ENCODE measurements around the gene ERFL. TPM values are rescaled to one million over a fixed set of nuclear protein-coding genes. Genes with fewer than 3 reads are reported as not detected.

Gene ERFL
- total and polyA plus RNA-seq, 2 experiments from 2014 or later: 0.69 TPM; not detected in 1

- TF ChIP-seq, protein P1, sequence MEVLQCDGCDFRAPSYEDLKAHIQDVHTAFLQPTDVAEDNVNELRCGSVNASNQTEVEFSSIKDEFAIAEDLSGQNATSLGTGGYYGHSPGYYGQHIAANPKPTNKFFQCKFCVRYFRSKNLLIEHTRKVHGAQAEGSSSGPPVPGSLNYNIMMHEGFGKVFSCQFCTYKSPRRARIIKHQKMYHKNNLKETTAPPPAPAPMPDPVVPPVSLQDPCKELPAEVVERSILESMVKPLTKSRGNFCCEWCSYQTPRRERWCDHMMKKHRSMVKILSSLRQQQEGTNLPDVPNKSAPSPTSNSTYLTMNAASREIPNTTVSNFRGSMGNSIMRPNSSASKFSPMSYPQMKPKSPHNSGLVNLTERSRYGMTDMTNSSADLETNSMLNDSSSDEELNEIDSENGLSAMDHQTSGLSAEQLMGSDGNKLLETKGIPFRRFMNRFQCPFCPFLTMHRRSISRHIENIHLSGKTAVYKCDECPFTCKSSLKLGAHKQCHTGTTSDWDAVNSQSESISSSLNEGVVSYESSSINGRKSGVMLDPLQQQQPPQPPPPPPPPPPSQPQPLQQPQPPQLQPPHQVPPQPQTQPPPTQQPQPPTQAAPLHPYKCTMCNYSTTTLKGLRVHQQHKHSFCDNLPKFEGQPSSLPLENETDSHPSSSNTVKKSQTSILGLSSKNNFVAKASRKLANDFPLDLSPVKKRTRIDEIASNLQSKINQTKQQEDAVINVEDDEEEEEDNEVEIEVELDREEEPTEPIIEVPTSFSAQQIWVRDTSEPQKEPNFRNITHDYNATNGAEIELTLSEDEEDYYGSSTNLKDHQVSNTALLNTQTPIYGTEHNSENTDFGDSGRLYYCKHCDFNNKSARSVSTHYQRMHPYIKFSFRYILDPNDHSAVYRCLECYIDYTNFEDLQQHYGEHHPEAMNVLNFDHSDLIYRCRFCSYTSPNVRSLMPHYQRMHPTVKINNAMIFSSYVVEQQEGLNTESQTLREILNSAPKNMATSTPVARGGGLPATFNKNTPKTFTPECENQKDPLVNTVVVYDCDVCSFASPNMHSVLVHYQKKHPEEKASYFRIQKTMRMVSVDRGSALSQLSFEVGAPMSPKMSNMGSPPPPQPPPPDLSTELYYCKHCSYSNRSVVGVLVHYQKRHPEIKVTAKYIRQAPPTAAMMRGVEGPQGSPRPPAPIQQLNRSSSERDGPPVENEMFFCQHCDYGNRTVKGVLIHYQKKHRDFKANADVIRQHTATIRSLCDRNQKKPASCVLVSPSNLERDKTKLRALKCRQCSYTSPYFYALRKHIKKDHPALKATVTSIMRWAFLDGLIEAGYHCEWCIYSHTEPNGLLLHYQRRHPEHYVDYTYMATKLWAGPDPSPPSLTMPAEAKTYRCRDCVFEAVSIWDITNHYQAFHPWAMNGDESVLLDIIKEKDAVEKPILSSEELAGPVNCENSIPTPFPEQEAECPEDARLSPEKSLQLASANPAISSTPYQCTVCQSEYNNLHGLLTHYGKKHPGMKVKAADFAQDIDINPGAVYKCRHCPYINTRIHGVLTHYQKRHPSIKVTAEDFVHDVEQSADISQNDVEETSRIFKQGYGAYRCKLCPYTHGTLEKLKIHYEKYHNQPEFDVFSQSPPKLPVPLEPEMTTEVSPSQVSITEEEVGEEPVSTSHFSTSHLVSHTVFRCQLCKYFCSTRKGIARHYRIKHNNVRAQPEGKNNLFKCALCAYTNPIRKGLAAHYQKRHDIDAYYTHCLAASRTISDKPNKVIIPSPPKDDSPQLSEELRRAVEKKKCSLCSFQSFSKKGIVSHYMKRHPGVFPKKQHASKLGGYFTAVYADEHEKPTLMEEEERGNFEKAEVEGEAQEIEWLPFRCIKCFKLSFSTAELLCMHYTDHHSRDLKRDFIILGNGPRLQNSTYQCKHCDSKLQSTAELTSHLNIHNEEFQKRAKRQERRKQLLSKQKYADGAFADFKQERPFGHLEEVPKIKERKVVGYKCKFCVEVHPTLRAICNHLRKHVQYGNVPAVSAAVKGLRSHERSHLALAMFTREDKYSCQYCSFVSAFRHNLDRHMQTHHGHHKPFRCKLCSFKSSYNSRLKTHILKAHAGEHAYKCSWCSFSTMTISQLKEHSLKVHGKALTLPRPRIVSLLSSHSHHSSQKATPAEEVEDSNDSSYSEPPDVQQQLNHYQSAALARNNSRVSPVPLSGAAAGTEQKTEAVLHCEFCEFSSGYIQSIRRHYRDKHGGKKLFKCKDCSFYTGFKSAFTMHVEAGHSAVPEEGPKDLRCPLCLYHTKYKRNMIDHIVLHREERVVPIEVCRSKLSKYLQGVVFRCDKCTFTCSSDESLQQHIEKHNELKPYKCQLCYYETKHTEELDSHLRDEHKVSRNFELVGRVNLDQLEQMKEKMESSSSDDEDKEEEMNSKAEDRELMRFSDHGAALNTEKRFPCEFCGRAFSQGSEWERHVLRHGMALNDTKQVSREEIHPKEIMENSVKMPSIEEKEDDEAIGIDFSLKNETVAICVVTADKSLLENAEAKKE (CRISPR knock-in tag; IDR thresholded peaks at IDR 0.05): no peak
- TF ChIP-seq JUNB (IDR thresholded peaks at IDR 0.05; ENCODE audit: unreplicated experiment): no peak
- TF ChIP-seq NANOG (IDR thresholded peaks at IDR 0.05; ENCODE audit: borderline replicate concordance): no peak
- no peak for TF ChIP-seq ZNF331 (CRISPR knock-in tag; IDR thresholded peaks at IDR 0.05; ENCODE audit: low read depth)
- no peak for TF ChIP-seq CREB1 (CRISPR knock-in tag; IDR thresholded peaks at IDR 0.05; ENCODE audit: low read depth)
- TF ChIP-seq EZH2 (IDR thresholded peaks at IDR 0.05; ENCODE audit: low read depth, unreplicated experiment): no peak
- no peak for TF ChIP-seq POLR2AphosphoS5 (IDR thresholded peaks at IDR 0.05; ENCODE audit: low read depth)
Measured at GRCh38 chr19:41880329-41880708, 47.9 kb downstream of the ERFL start (continued).

DNA sequence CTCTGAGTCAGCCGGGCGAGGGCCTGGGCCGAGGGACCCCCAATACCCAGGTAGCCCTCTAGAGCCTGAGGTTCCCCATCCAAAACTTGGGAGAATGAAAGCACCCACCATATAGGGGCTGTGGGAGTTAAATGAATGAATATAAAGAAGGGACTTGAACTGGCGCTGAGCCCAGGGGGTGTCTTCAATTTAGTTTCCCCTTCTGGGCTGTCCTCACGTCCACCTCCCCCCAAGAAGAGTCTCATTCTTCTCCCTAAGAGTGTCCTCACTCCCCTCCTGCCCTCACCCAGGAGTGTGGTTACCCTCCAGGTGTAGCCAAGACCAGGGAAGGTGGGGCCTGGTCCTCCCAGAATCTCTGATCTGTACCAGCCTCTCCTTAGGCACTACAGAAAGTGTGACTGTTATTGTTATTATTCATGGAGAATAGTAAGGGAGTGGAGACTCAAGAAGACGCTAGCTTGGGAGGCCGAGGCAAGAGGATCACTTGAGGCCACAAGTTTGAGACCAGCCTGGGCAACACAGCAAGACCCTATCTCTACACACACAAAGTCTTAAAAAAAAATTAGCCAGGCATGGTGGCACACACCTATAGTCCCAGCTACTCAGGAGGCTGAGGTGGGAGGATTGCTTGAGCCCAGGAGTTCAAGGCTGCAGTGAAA lies 48.5 kb downstream of the ERFL start:
- Histone ChIP-seq H3K4me3 (no peak overlapping the region), H3K4me1 (ENCODE audit: insufficient read depth) (peaks cover 8% of the 10 kb centered on the region), H3K27me3 (ENCODE audit: insufficient read depth) (peaks cover 29% of the 10 kb centered on the region), H3K4me2 (no peak overlapping the region), H3K9me2 (ENCODE audit: insufficient read depth) (no peaks in the 10 kb centered on the region), H3K27ac (ENCODE audit: low read depth) (no peak overlapping the region), H2AFZ (no peak overlapping the region), H4K20me1 (replicated peaks; ENCODE audit: insufficient read depth) (no peaks in the 10 kb centered on the region), H3F3A (replicated peaks; ENCODE audit: low read depth) (peaks cover 16% of the 10 kb centered on the region), H3K79me2 (replicated peaks; ENCODE audit: insufficient read depth) (peaks cover 3% of the 10 kb centered on the region; the same call in 1 of the 2 replicates), H3K36me3 (ENCODE audit: insufficient read depth) (no peaks in the 10 kb centered on the region)
- H3K9me3 Mint-ChIP-seq: peaks cover 4% of the 10 kb centered on the region; the same call in 1 of the 3 replicates
- peaks cover 17% of the 10 kb centered on the region for H3K4me1 Mint-ChIP-seq
- peaks cover 31% of the 10 kb centered on the region for H3K27me3 Mint-ChIP-seq (ENCODE audit: insufficient read depth, low read depth, poor library complexity)
- no peak overlapping the region for H3K4me3 Mint-ChIP-seq
- DNase-seq (ENCODE audit: low spot score): no peak
- H3K27ac Mint-ChIP-seq: no peak overlapping the region
- no peak for ATAC-seq
- TF ChIP-seq POLR2AphosphoS5 (IDR thresholded peaks at IDR 0.05; ENCODE audit: low read depth) (no peak), CTCF (conservative IDR thresholded peaks at IDR 0.05; ENCODE audit: low read depth in 2 of 2) (no peak), STAT1 (IDR thresholded peaks at IDR 0.05; ENCODE audit: unreplicated experiment) (no peak), ZNF114 (CRISPR knock-in tag; IDR thresholded peaks at IDR 0.05) (no peak), CREB1 (CRISPR knock-in tag; IDR thresholded peaks at IDR 0.05; ENCODE audit: low read depth) (no peak), JUNB (IDR thresholded peaks at IDR 0.05; ENCODE audit: unreplicated experiment) (no peak), EZH2phosphoT487 (IDR thresholded peaks at IDR 0.05; ENCODE audit: unreplicated experiment) (no peak)
- H3K36me3 Mint-ChIP-seq (ENCODE audit: low read depth): no peaks in the 10 kb centered on the region; the same call in 2 of the 3 replicates

Data from GM23338 (cell line).